Middle frontal gyrus (tissue), 1 donor: ENCODE data around the gene CEP63.
A peak's percentile ranks its signal among the peaks of the same experiment; 100 is the strongest.

Source experiments
- DNase-seq: peaks from one replicate; pipeline ENCODE4 v3.0.0-alpha.2; 2015; ENCODE audit warnings: low spot score; ENCODE audit errors: extremely low spot score

CEP63 gene

GRCh38 chr3:134466331-134466730, 19.5 kb upstream of the CEP63 start:
- no peak for DNase-seq

GRCh38 chr3:134468519-134468918, 17.3 kb upstream of the CEP63 start:
- no peak for DNase-seq

GRCh38 chr3:134471521-134472193, 14.2 kb upstream of the CEP63 start:
- no peak for DNase-seq

GRCh38 chr3:134472831-134473230, 13.0 kb upstream of the CEP63 start:
- no peak for DNase-seq

GRCh38 chr3:134473868-134474546, 11.8 kb upstream of the CEP63 start:
- DNase-seq, result peak; percentile 79

- DNase-seq, result no peak
Measured at GRCh38 chr3:134474956-134475355, 10.9 kb upstream of the CEP63 start.

GRCh38 chr3:134476306-134476705, 9.6 kb upstream of the CEP63 start:
- DNase-seq, result no peak

- DNase-seq, result no peak
Measured at GRCh38 chr3:134477002-134477401, 8.9 kb upstream of the CEP63 start.

GRCh38 chr3:134477938-134478337, 7.9 kb upstream of the CEP63 start:
- no peak for DNase-seq

GRCh38 chr3:134480546-134480945, 5.3 kb upstream of the CEP63 start:
- no peak for DNase-seq

GRCh38 chr3:134481166-134481565, 4.7 kb upstream of the CEP63 start:
- no peak for DNase-seq

- DNase-seq, result no peak
Measured at GRCh38 chr3:134482622-134483021, 3.2 kb upstream of the CEP63 start.

- no peak for DNase-seq
Measured at GRCh38 chr3:134483195-134483900, 2.5 kb upstream of the CEP63 start.

GRCh38 chr3:134485075-134485717, 661 bp upstream of the CEP63 start:
- DNase-seq, result no peak

GRCh38 chr3:134486577-134487041, 752 bp downstream of the CEP63 start:
- DNase-seq, result no peak

- no peak for DNase-seq
Measured at GRCh38 chr3:134487406-134487805, 1.5 kb downstream of the CEP63 start.

- DNase-seq, result no peak
Measured at GRCh38 chr3:134494495-134494894, 8.6 kb downstream of the CEP63 start.

- DNase-seq, result no peak
Measured at GRCh38 chr3:134495980-134496379, 10.1 kb downstream of the CEP63 start.

- no peak for DNase-seq
Measured at GRCh38 chr3:134496471-134497071, 10.7 kb downstream of the CEP63 start.

- DNase-seq, result no peak
Measured at GRCh38 chr3:134503266-134503665, 17.4 kb downstream of the CEP63 start.

GRCh38 chr3:134504132-134504531, 18.3 kb downstream of the CEP63 start:
- no peak for DNase-seq
